HG03135 (cell line): ENCODE measurements around the gene RHPN2.
"Not testable (repeated sequence)": the region's sequence is repeated elsewhere in the genome, so short reads cannot be mapped to it uniquely, and the experiment has no call there.

Source experiments
- ATAC-seq: cut with Tn5 transposase; IDR thresholded peaks from one replicate; pipeline ENCODE4 v1.9.1; 2021; ENCODE audit warnings: mild to moderate bottlenecking, moderate library complexity; ENCODE audit not compliant: unreplicated experiment

The RHPN2 gene

GRCh38 chr19:33066543-33066942 lies 1.9 kb upstream of the RHPN2 start:
- no peak for ATAC-seq

GRCh38 chr19:33064458-33064791 lies 263 bp downstream of the RHPN2 start:
- ATAC-seq: peak; percentile 44

- peak; percentile 23 for ATAC-seq
These were observed 783 bp downstream of the RHPN2 start for GRCh38 chr19:33063753-33064457.

- ATAC-seq: no peak
These were observed 1.3 kb downstream of the RHPN2 start for GRCh38 chr19:33063356-33063752.

GRCh38 chr19:33062902-33063301 lies 1.8 kb downstream of the RHPN2 start:
- ATAC-seq: no peak

- ATAC-seq: no peak
These were observed 4.1 kb downstream of the RHPN2 start for GRCh38 chr19:33060586-33060985.

GRCh38 chr19:33055718-33056117 lies 9.0 kb downstream of the RHPN2 start:
- ATAC-seq: no peak

GRCh38 chr19:33054623-33055022 lies 10.1 kb downstream of the RHPN2 start:
- ATAC-seq: no peak

GRCh38 chr19:33052352-33052972 lies 12.2 kb downstream of the RHPN2 start:
- no peak for ATAC-seq

- ATAC-seq: no peak
These were observed 14.6 kb downstream of the RHPN2 start for GRCh38 chr19:33050110-33050509.

GRCh38 chr19:33048806-33049676 lies 15.6 kb downstream of the RHPN2 start:
- no peak for ATAC-seq

- ATAC-seq: no peak
These were observed 17.3 kb downstream of the RHPN2 start for GRCh38 chr19:33047422-33047821.

GRCh38 chr19:33041828-33042160 lies 22.9 kb downstream of the RHPN2 start:
- not testable (repeated sequence) for ATAC-seq

GRCh38 chr19:33040994-33041827 lies 23.5 kb downstream of the RHPN2 start:
- ATAC-seq: no peak

- no peak for ATAC-seq
These were observed 24.9 kb downstream of the RHPN2 start for GRCh38 chr19:33039815-33040214.

GRCh38 chr19:33039108-33039599 lies 25.5 kb downstream of the RHPN2 start:
- ATAC-seq: no peak

GRCh38 chr19:33037168-33038025 lies 27.3 kb downstream of the RHPN2 start:
- not testable (repeated sequence) for ATAC-seq

- ATAC-seq: not testable (repeated sequence)
These were observed 28.1 kb downstream of the RHPN2 start for GRCh38 chr19:33036370-33037167.

- ATAC-seq: no peak
These were observed 29.2 kb downstream of the RHPN2 start for GRCh38 chr19:33035461-33035860.
